NCI-H345 treated with DMSO at 0.1 percent for 48 hours (cell line): ENCODE measurements around the gene CCNY.

ENCODE experiments used
- DNase-seq: peaks from one replicate; lab custom pipeline; 2025; ENCODE audit not compliant: unreplicated experiment; lab: John Stamatoyannopoulos, UW

The CCNY gene

GRCh38 chr10:35467186-35467585, 130.9 kb downstream of the CCNY start:
- DNase-seq: no peak

- no peak for DNase-seq
These were observed 134.1 kb downstream of the CCNY start for GRCh38 chr10:35470248-35470924.

- no peak for DNase-seq
These were observed 134.6 kb downstream of the CCNY start for GRCh38 chr10:35470925-35471315.

- DNase-seq: no peak
These were observed 135.1 kb downstream of the CCNY start for GRCh38 chr10:35471435-35471834.

- DNase-seq: no peak
These were observed 143.8 kb downstream of the CCNY start for GRCh38 chr10:35480142-35480541.

GRCh38 chr10:35481413-35481812, 145.1 kb downstream of the CCNY start:
- DNase-seq: no peak

- DNase-seq: no peak
These were observed 150.1 kb downstream of the CCNY start for GRCh38 chr10:35486297-35486990.

GRCh38 chr10:35487336-35488034, 151.2 kb downstream of the CCNY start:
- no peak for DNase-seq

GRCh38 chr10:35488228-35488627, 151.9 kb downstream of the CCNY start:
- no peak for DNase-seq

GRCh38 chr10:35492386-35493195, 156.3 kb downstream of the CCNY start:
- no peak for DNase-seq

- DNase-seq: no peak
These were observed 157.1 kb downstream of the CCNY start for GRCh38 chr10:35493196-35494118.

GRCh38 chr10:35495521-35496119, 159.3 kb downstream of the CCNY start:
- no peak for DNase-seq

- no peak for DNase-seq
These were observed 161.6 kb downstream of the CCNY start for GRCh38 chr10:35497909-35498308.

- no peak for DNase-seq
These were observed 162.4 kb downstream of the CCNY start for GRCh38 chr10:35498693-35499092.

GRCh38 chr10:35501923-35502322, 165.6 kb downstream of the CCNY start:
- no peak for DNase-seq

GRCh38 chr10:35502692-35503091, 166.4 kb downstream of the CCNY start:
- no peak for DNase-seq

- DNase-seq: peak; percentile 37
These were observed 167.3 kb downstream of the CCNY start for GRCh38 chr10:35503578-35503977.

GRCh38 chr10:35504132-35504531, 167.8 kb downstream of the CCNY start:
- DNase-seq: no peak

GRCh38 chr10:35505241-35505873, 169.0 kb downstream of the CCNY start:
- DNase-seq: no peak
